ENCODE data around the gene PCSK4. TPM values are rescaled to one million over a fixed set of nuclear protein-coding genes. Genes with fewer than 3 reads are reported as not detected.
"Not testable (repeated sequence)": the region's sequence is repeated elsewhere in the genome, so short reads cannot be mapped to it uniquely, and the experiment has no call there.

Gene PCSK4
- total and polyA plus RNA-seq, 12 donors, result 0.38 to 3.9 (median 1.4) TPM

DNA sequence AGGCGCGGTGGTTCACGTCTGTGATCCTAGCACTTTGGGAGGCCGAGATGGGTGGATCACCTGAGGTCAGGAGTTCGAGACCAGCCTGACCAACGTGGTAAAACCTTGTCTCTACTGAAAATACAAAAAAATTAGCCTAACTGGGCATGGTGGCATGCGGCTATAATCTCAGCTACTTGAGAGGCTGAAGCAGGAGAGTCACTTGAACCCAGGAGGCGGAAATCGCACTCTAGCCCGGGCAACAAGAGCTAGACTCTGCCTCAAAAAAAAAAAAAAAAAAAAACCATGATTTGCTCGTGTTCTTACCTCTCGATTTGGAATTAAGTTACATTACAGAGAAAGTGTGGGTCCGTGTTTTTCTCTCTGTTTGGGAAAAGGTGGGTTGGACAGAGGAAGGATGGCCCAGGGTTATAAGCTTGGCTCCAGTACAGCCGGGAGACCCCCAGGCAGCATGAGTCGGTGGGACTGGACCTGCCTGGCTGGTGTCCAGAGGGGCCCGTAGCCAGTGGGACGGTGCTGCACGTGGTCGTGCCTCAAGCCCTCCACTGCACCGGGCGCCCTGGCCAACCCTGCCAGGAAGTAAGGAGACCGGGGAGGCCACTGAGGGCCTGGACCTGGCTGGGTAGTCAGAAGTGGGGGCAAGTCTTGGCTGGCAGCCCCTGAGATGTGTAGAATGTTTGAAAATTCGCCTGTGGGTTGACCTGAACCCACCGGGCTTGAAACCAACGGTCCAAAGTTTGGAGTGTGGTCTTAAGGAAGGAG is 48.3 kb downstream of the PCSK4 start:
- Histone ChIP-seq H3K36me3 (peaks cover 0 to 43% (median 27%) of the 10 kb centered on the region in 9 donors), H3K4me3 (no peak overlapping the region), H3K27ac (no peak overlapping the region), H3K4me1 (peaks cover 22 to 52% (median 45%) of the 10 kb centered on the region in 9 donors), H3K9me3 (no peaks in the 10 kb centered on the region), H3K27me3 (peaks cover 15 to 21% (median 17%) of the 10 kb centered on the region in 7 donors)
- intact Hi-C loops (cut with DNase I), result loop anchor here in 2 of 10 donors (10.0 kb wide), 1 partner anchor 73 kb away; the partner anchor contains the start of gene ADAMTSL5 (in 2 of the 2)
- DNase-seq (no peak), ATAC-seq (no peak)
- WGBS, 2 donors, result 87 to 89% methylated on average over 25 of the region's 25 CpGs
- TF ChIP-seq, protein P1, sequence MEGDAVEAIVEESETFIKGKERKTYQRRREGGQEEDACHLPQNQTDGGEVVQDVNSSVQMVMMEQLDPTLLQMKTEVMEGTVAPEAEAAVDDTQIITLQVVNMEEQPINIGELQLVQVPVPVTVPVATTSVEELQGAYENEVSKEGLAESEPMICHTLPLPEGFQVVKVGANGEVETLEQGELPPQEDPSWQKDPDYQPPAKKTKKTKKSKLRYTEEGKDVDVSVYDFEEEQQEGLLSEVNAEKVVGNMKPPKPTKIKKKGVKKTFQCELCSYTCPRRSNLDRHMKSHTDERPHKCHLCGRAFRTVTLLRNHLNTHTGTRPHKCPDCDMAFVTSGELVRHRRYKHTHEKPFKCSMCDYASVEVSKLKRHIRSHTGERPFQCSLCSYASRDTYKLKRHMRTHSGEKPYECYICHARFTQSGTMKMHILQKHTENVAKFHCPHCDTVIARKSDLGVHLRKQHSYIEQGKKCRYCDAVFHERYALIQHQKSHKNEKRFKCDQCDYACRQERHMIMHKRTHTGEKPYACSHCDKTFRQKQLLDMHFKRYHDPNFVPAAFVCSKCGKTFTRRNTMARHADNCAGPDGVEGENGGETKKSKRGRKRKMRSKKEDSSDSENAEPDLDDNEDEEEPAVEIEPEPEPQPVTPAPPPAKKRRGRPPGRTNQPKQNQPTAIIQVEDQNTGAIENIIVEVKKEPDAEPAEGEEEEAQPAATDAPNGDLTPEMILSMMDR (IDR thresholded peaks at IDR 0.05), result no peak

DNA sequence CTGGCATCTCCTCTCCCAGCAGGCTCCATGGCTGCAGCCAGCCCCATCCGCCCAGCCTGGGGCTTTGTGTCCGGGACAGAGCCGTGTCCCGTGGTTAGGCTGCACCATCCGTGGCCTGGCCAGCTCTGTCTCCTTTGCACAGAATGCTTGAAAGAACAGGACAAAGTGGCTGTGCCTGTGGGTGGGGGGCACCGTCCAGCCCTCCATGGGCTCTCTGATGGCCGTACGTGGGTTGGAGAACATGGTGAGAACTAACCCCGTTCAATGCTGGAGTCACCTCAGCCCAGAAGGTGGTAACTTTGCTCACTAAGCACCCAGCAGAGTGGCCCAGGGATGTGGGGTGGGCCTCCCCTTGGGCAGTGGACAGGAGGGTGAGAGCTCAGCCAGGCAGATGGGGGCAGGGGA is 49.1 kb downstream of the PCSK4 start:
- no peak for ATAC-seq
- Histone ChIP-seq H3K4me3 (no peak overlapping the region), H3K4me1 (peaks cover 15 to 45% (median 38%) of the 10 kb centered on the region in 9 donors), H3K9me3 (no peaks in the 10 kb centered on the region), H3K27me3 (peaks cover 7 to 12% (median 8%) of the 10 kb centered on the region in 7 donors), H3K36me3 (peaks cover 0 to 43% (median 27%) of the 10 kb centered on the region in 9 donors), H3K27ac (no peak overlapping the region)
- intact Hi-C loops (cut with DNase I), result loop anchor here in 2 of 10 donors (10.0 kb wide), 1 partner anchor 74 kb away; the partner anchor contains the start of gene ADAMTSL5 (in 2 of the 2)
- no peak for DNase-seq
- TF ChIP-seq, protein P1 (IDR thresholded peaks at IDR 0.05), result no peak
- WGBS, 2 donors, result 93 to 94% methylated on average over 9 of the region's 9 CpGs

DNA sequence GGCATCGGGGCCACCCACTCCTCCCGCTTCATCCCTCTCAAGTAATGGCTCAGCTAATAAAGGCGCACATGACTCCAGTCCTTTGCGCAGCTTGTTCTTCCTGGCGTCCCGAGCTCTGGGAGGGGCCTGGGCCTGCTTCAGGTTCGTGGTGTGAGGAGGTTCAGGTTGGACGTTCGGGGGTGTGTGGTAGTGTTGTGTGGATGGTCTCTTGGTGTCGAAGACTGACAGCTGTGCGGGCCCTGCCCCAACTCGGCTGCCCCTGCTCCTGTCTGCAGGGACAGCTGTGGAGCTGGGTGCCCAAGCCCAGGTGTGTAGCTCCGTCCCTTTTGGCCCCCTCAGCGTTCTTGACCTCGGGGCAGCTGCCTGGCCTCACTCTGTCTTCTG is 49.7 kb downstream of the PCSK4 start:
- H3K27me3 ChIP-seq, result peaks cover 2 to 6% (median 3%) of the 10 kb centered on the region in 7 donors
- no peaks in the 10 kb centered on the region for H3K9me3 ChIP-seq
- 88 to 90% methylated on average over 15 of the region's 15 CpGs for WGBS, 2 donors
- ATAC-seq (no peak), DNase-seq (no peak)
- no peak overlapping the region for H3K27ac ChIP-seq
- TF ChIP-seq, protein P1 (IDR thresholded peaks at IDR 0.05), result no peak
- intact Hi-C loops (cut with DNase I), result loop anchor here in 2 of 10 donors (10.0 kb wide), 1 partner anchor 74 kb away; the partner anchor contains the start of gene ADAMTSL5 (in 2 of the 2)
- peaks cover 0 to 48% (median 27%) of the 10 kb centered on the region in 9 donors for H3K36me3 ChIP-seq
- H3K4me1 ChIP-seq, result peaks cover 11 to 39% (median 34%) of the 10 kb centered on the region in 9 donors
- H3K4me3 ChIP-seq, result no peak overlapping the region

DNA sequence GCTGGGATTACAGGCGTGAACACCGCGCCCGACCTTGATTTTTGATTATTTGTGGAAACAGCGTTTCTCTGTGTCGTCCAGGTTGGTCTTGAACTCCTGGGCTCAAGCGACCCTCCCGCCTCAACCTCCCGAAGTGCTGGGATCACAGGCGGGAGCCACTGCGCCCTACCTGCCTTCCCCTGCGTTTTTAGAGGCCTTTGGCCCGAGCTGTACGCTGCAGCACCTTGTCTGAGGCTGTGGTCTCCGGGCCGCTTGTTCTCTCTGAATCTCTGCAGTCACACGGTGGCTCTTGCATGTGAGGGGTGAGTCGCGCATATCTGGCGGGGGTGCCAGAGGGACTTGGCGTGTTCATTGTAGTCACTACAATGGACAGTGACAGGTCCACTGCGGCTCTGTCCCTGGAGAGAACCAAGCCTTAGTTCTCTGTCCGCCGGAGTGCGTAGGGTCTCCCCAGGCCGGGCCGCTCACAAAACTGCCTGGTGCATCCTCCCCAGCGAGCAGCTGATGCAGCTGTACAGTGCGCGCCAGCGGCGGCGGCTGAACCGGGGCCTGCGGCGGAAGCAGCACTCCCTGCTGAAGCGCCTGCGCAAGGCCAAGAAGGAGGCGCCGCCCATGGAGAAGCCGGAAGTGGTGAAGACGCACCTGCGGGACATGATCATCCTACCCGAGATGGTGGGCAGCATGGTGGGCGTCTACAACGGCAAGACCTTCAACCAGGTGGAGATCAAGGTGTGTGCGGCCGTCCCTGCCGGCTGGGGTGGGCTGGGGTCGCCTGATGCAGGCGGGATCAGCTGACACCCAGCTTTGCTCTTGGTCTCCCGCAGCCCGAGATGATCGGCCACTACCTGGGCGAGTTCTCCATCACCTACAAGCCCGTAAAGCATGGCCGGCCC is 50.4 kb downstream of the PCSK4 start:
- not testable (repeated sequence) for ATAC-seq, DNase-seq, H3K9me3 ChIP-seq, H3K27me3 ChIP-seq
- peak overlapping the region in 3 of 10 donors; percentile 89 to 94 (median 91) for H3K27ac ChIP-seq
- H3K4me1 ChIP-seq, result peaks cover 6 to 34% (median 27%) of the 10 kb centered on the region in 9 donors
- peaks cover 0 to 54% (median 28%) of the 10 kb centered on the region in 9 donors for H3K36me3 ChIP-seq
- intact Hi-C loops (cut with DNase I), result loop anchor here in 3 of 10 donors (5.0 to 10.0 kb wide), 2 partner anchors 75 to 162 kb away; partner anchors contain the start of genes ADAMTSL5 (in 2 of the 3) and FAM174C (in 1 of the 3)
- H3K4me3 ChIP-seq, result peak overlapping the region in 9 of 10 donors; percentile 63 to 99 (median 88)
- WGBS, 2 donors, result 82 to 85% methylated on average over 56 to 57 of the region's 57 CpGs
